Prostate gland (tissue), 2 donors: Measurements from ENCODE around the gene MICAL1.

ENCODE experiments used
- CTCF ChIP-seq, 4 experiments: fragments of 200-600 bp in 2 of 4; fragments of 450-650 bp in 2 of 4; sonication (generic) in 2 of 4; IDR thresholded peaks; 1 replicate in 3 of 4; 2 replicates in 1 of 4; pipeline ENCODE4 v1.5.1; 2016 to 2019; ENCODE audit warnings: antibody characterized with exemption in 4 of 4, mild to moderate bottlenecking in 2 of 4, moderate library complexity in 2 of 4
- POLR2A ChIP-seq: fragments of 450-650 bp; IDR thresholded peaks from one replicate; pipeline ENCODE4 v1.6.1; 2016; ENCODE audit warnings: antibody characterized with exemption, mild to moderate bottlenecking

- TF ChIP-seq CTCF (IDR thresholded peaks at IDR 0.05) (no peak), POLR2A (no peak)
Observed at GRCh38 chr6:109478841-109479624, 23.5 kb upstream of the MICAL1 start.
